K562 (cell line): ENCODE data around the gene TMED6.
"Not testable (repeated sequence)": the region's sequence is repeated elsewhere in the genome, so short reads cannot be mapped to it uniquely, and the experiment has no call there.

Source experiments
- TAF1 ChIP-seq: IDR thresholded peaks from 2 replicates; pipeline ENCODE4 v1.6.1; 2011; ENCODE audit warnings: mild to moderate bottlenecking, low read length, moderate library complexity; ENCODE audit not compliant: insufficient read depth, control insufficient read depth, severe bottlenecking; ENCODE audit errors: extremely low read depth
- TF ChIP-seq, protein P1 (sequence below), 3 experiments: IDR thresholded peaks in 2 of 3; conservative IDR thresholded peaks in 1 of 3; 2 replicates each; pipeline ENCODE4 v1.5.1; 2011 to 2012; ENCODE audit warnings: low read length in 3 of 3, mild to moderate bottlenecking in 3 of 3, control low read depth in 2 of 3, improper control_type of control experiment in 1 of 3, inconsistent platforms in 1 of 3, low read depth in 1 of 3, mixed read lengths in 1 of 3, moderate library complexity in 1 of 3; ENCODE audit not compliant: insufficient read depth in 2 of 3

DNA sequence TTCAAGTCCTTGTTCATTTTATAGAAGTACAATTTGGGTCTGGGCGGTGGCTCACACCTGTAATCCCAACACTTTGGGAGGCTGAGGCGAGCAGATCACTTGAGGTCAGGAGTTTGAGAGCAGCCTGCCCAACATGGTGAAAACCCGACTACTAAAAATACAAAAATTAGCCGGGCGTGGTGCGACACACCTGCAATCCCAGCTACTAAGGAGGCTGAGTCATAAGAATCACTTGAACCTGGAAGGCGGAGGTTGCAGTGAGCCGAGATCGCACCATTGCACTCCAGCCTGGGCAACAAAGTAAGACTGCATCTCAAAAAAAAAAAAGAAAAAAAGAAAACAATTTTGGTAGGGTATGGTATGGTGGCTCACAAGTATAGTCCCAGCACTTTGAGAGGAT lies 8.5 kb upstream of the TMED6 start:
- TF ChIP-seq TAF1: not testable (repeated sequence)
- TF ChIP-seq, protein P1, sequence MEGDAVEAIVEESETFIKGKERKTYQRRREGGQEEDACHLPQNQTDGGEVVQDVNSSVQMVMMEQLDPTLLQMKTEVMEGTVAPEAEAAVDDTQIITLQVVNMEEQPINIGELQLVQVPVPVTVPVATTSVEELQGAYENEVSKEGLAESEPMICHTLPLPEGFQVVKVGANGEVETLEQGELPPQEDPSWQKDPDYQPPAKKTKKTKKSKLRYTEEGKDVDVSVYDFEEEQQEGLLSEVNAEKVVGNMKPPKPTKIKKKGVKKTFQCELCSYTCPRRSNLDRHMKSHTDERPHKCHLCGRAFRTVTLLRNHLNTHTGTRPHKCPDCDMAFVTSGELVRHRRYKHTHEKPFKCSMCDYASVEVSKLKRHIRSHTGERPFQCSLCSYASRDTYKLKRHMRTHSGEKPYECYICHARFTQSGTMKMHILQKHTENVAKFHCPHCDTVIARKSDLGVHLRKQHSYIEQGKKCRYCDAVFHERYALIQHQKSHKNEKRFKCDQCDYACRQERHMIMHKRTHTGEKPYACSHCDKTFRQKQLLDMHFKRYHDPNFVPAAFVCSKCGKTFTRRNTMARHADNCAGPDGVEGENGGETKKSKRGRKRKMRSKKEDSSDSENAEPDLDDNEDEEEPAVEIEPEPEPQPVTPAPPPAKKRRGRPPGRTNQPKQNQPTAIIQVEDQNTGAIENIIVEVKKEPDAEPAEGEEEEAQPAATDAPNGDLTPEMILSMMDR (IDR thresholded peaks at IDR 0.05 in 2 of 3, conservative IDR thresholded peaks at IDR 0.05 in 1 of 3; ENCODE audit: insufficient read depth in 2 of 3, low read depth in 1 of 3, low read length in 3 of 3): not testable (repeated sequence)
